Osteocyte (in vitro differentiated cells): ENCODE results near the gene YBEY. TPM values are rescaled to one million over a fixed set of nuclear protein-coding genes. Genes with fewer than 3 reads are reported as not detected.

Source experiments
- DNase-seq: peaks from one replicate; pipeline ENCODE4 v3.0.0; 2021; ENCODE audit warnings: mixed read lengths; ENCODE audit not compliant: unreplicated experiment; ENCODE audit errors: extremely low spot score
- H3K27ac Mint-ChIP-seq: one replicate; pipeline ENCODE4 v1.8.0; 2021; ENCODE audit warnings: mild to moderate bottlenecking, mixed read lengths; ENCODE audit not compliant: unreplicated experiment
- H3K27me3 Mint-ChIP-seq: one replicate; pipeline ENCODE4 v1.8.0; 2021; ENCODE audit warnings: mixed read lengths; ENCODE audit not compliant: unreplicated experiment
- H3K36me3 Mint-ChIP-seq: one replicate; pipeline ENCODE4 v1.8.0; 2021; ENCODE audit warnings: mixed read lengths; ENCODE audit not compliant: unreplicated experiment
- H3K4me1 Mint-ChIP-seq: one replicate; pipeline ENCODE4 v1.8.0; 2021; ENCODE audit warnings: mixed read lengths; ENCODE audit not compliant: unreplicated experiment
- H3K4me3 Mint-ChIP-seq: one replicate; pipeline ENCODE4 v1.8.0; 2021; ENCODE audit warnings: mild to moderate bottlenecking, moderate library complexity, mixed read lengths; ENCODE audit not compliant: unreplicated experiment
- H3K9me3 Mint-ChIP-seq: one replicate; pipeline ENCODE4 v1.8.0; 2021; ENCODE audit warnings: mixed read lengths; ENCODE audit not compliant: unreplicated experiment
- total RNA-seq: library from RNA; stranded (reverse); gene quantifications from 2 replicates; pipeline ENCODE4 v1.2.1, GENCODE V29; 2021
- TF ChIP-seq, protein P1 (sequence below): fragments of 200-600 bp; sonication (generic); IDR thresholded peaks from 2 replicates; pipeline ENCODE4 v1.5.0; 2021; ENCODE audit warnings: antibody characterized with exemption, mild to moderate bottlenecking, moderate library complexity

The YBEY gene
- total RNA-seq, 1 donor from 2014 or later, result 17.9 TPM

GRCh38 chr21:46264690-46265144, 21.4 kb upstream of the YBEY start:
- TF ChIP-seq, protein P1, sequence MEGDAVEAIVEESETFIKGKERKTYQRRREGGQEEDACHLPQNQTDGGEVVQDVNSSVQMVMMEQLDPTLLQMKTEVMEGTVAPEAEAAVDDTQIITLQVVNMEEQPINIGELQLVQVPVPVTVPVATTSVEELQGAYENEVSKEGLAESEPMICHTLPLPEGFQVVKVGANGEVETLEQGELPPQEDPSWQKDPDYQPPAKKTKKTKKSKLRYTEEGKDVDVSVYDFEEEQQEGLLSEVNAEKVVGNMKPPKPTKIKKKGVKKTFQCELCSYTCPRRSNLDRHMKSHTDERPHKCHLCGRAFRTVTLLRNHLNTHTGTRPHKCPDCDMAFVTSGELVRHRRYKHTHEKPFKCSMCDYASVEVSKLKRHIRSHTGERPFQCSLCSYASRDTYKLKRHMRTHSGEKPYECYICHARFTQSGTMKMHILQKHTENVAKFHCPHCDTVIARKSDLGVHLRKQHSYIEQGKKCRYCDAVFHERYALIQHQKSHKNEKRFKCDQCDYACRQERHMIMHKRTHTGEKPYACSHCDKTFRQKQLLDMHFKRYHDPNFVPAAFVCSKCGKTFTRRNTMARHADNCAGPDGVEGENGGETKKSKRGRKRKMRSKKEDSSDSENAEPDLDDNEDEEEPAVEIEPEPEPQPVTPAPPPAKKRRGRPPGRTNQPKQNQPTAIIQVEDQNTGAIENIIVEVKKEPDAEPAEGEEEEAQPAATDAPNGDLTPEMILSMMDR, result no peak

DNA sequence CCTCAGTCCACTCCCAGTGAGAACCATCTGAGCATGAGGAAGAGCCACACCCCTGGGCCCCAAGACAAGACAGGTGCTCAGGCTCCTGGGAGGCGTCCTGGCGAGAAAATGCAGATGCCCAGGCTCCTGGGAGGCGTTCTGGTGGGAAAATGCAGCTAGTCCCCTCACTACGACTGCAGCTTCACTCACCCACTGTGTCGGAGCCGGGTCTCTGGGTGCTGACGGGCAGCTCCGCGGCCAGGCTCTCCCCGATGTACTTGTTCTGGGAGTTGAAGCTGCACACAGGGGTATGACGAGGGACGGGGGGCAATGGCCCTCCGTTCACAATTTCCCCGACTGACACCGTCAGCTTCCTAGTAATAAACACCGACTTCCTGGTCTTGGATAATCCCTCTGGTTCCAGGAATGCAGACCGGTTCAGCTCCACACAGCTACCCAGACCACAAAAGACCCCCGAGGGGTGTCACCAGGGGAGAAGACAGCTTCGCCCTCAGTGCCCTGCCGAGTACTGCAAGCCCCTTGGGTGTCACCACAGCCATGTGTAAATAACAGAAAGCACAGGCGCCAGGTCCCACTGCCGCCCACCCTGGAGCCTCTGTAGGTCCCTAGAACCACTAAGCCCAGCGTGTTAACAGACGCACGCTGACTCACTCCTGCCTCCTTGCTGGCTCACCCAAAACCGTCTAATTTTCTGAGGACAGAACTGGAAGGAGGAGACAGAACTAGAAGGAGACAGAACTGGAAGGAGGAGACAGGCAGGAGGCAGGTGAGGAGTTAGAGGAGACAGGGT, 20.2 kb upstream of the YBEY start:
- no peak overlapping the region for H3K27ac Mint-ChIP-seq
- TF ChIP-seq, protein P1, result no peak
- H3K36me3 Mint-ChIP-seq, result peaks cover 48% of the 10 kb centered on the region
- H3K4me3 Mint-ChIP-seq, result no peak overlapping the region
- H3K4me1 Mint-ChIP-seq, result no peaks in the 10 kb centered on the region
- no peak for DNase-seq
- H3K9me3 Mint-ChIP-seq, result no peaks in the 10 kb centered on the region
- H3K27me3 Mint-ChIP-seq, result no peaks in the 10 kb centered on the region

More at GRCh38 chr21:46264690-46265144, 21.4 kb upstream of the YBEY start:
- Mint-ChIP-seq H3K36me3 (peaks cover 44% of the 10 kb centered on the region), H3K9me3 (no peaks in the 10 kb centered on the region), H3K27ac (no peak overlapping the region), H3K4me1 (no peaks in the 10 kb centered on the region), H3K27me3 (no peaks in the 10 kb centered on the region), H3K4me3 (no peak overlapping the region)
- DNase-seq, result no peak

- TF ChIP-seq, protein P1, result no peak
- Mint-ChIP-seq H3K4me1 (no peaks in the 10 kb centered on the region), H3K36me3 (peaks cover 45% of the 10 kb centered on the region), H3K9me3 (no peaks in the 10 kb centered on the region), H3K27ac (no peak overlapping the region), H3K27me3 (no peaks in the 10 kb centered on the region), H3K4me3 (no peak overlapping the region)
- no peak for DNase-seq
These were observed 19.2 kb upstream of the YBEY start for GRCh38 chr21:46266946-46267345.

- no peak for DNase-seq
- Mint-ChIP-seq H3K27ac (no peak overlapping the region), H3K27me3 (no peaks in the 10 kb centered on the region), H3K4me3 (no peak overlapping the region), H3K9me3 (no peaks in the 10 kb centered on the region), H3K4me1 (no peaks in the 10 kb centered on the region), H3K36me3 (peaks cover 50% of the 10 kb centered on the region)
- TF ChIP-seq, protein P1, result no peak
These were observed 17.8 kb upstream of the YBEY start for GRCh38 chr21:46268371-46268770.

- no peak overlapping the region for H3K27ac Mint-ChIP-seq
- no peak overlapping the region for H3K4me3 Mint-ChIP-seq
- H3K4me1 Mint-ChIP-seq, result no peaks in the 10 kb centered on the region
- TF ChIP-seq, protein P1, result no peak
- no peak for DNase-seq
- H3K36me3 Mint-ChIP-seq, result peaks cover 55% of the 10 kb centered on the region
- no peaks in the 10 kb centered on the region for H3K27me3 Mint-ChIP-seq
- H3K9me3 Mint-ChIP-seq, result no peaks in the 10 kb centered on the region
These were observed 16.7 kb upstream of the YBEY start for GRCh38 chr21:46269466-46269865.
